Neural progenitor cell (in vitro differentiated cells): ENCODE results near the gene ARSD. TPM values are rescaled to one million over a fixed set of nuclear protein-coding genes. Genes with fewer than 3 reads are reported as not detected.

Source experiments
- DNase-seq: peaks from one replicate; pipeline ENCODE4 v3.0.0-alpha.2; 2016; ENCODE audit warnings: low spot score
- H2AFZ ChIP-seq: fragments of 200-600 bp; sonication (generic); replicated peaks from 2 replicates; pipeline ENCODE4 v1.6.1; 2016; ENCODE audit warnings: antibody characterized with exemption
- H3F3A ChIP-seq: fragments of 200-600 bp; sonication (generic); 2 replicates; pipeline ENCODE4 v1.6.1; 2016; ENCODE audit warnings: antibody characterized with exemption, low read depth
- H3K27ac ChIP-seq: fragments of 200-600 bp; sonication (generic); 2 replicates; pipeline ENCODE4 v1.5.1; 2016; ENCODE audit warnings: mild to moderate bottlenecking
- H3K27me3 ChIP-seq: fragments of 200-600 bp; sonication (generic); 2 replicates; pipeline ENCODE4 v1.6.1; 2016; ENCODE audit warnings: mild to moderate bottlenecking, moderate library complexity
- H3K36me3 ChIP-seq: fragments of 200-600 bp; sonication (generic); 2 replicates; pipeline ENCODE4 v1.5.1; 2016
- H3K4me1 ChIP-seq: fragments of 200-600 bp; sonication (generic); 2 replicates; pipeline ENCODE4 v1.6.1; 2016; ENCODE audit warnings: mixed run types
- H3K4me2 ChIP-seq: fragments of 200-600 bp; sonication (generic); 2 replicates; pipeline ENCODE4 v1.6.1; 2016
- H3K4me3 ChIP-seq: fragments of 200-600 bp; sonication (generic); 2 replicates; pipeline ENCODE4 v1.5.1; 2016
- H3K79me2 ChIP-seq: fragments of 200-600 bp; sonication (generic); 2 replicates; pipeline ENCODE4 v1.6.1; 2016; ENCODE audit warnings: low read depth
- H3K9ac ChIP-seq: fragments of 200-600 bp; sonication (generic); 2 replicates; pipeline ENCODE4 v1.6.1; 2016
- H3K9me3 ChIP-seq: fragments of 200-600 bp; sonication (generic); 2 replicates; pipeline ENCODE4 v1.5.1; 2016; ENCODE audit warnings: low read depth
- H4K20me1 ChIP-seq: fragments of 200-600 bp; sonication (generic); 2 replicates; pipeline ENCODE4 v1.6.1; 2016; ENCODE audit warnings: low read depth
- H3K27ac Mint-ChIP-seq: 3 replicates; pipeline ENCODE4 v1.8.0; 2021; ENCODE audit warnings: mixed read lengths
- H3K27me3 Mint-ChIP-seq: 2 replicates; pipeline ENCODE4 v1.8.0; 2022; ENCODE audit warnings: low read depth, mild to moderate bottlenecking, inconsistent platforms, moderate library complexity, mixed read lengths; ENCODE audit not compliant: insufficient read depth
- H3K36me3 Mint-ChIP-seq: 3 replicates; pipeline ENCODE4 v1.8.0; 2021; ENCODE audit warnings: mixed read lengths
- H3K4me1 Mint-ChIP-seq: 3 replicates; pipeline ENCODE4 v1.8.0; 2021; ENCODE audit warnings: mixed read lengths
- H3K4me3 Mint-ChIP-seq: 3 replicates; pipeline ENCODE4 v1.8.0; 2021; ENCODE audit warnings: mild to moderate bottlenecking, moderate library complexity, mixed read lengths
- H3K9me3 Mint-ChIP-seq: 3 replicates; pipeline ENCODE4 v1.8.0; 2020; ENCODE audit warnings: mixed read lengths
- CTCF ChIP-seq: fragments of 200-600 bp; sonication (generic); IDR thresholded peaks from 2 replicates; pipeline ENCODE4 v1.5.1; 2017; ENCODE audit warnings: antibody characterized with exemption, mild to moderate bottlenecking
- EZH2 ChIP-seq: fragments of 200-600 bp; sonication (generic); IDR thresholded peaks from 2 replicates; pipeline ENCODE4 v1.6.1; 2017; ENCODE audit warnings: antibody characterized with exemption, mild to moderate bottlenecking, moderate library complexity
- EZH2phosphoT487 ChIP-seq: fragments of 200-600 bp; sonication (generic); IDR thresholded peaks from 2 replicates; pipeline ENCODE4 v1.6.1; 2017; ENCODE audit warnings: antibody characterized with exemption
- total RNA-seq: library from RNA; depleted of rRNA; stranded (reverse); fragments of >200 nt; gene quantifications from 2 replicates; pipeline ENCODE4 v1.2.3, GENCODE V29; 2015; ENCODE audit warnings: low replicate concordance

Gene ARSD
- total RNA-seq, 1 donor from 2014 or later: 4.3 TPM

- Mint-ChIP-seq H3K4me1 (peaks cover 37% of the 10 kb centered on the region), H3K4me3 (no peak overlapping the region), H3K27ac (peak overlapping the region; percentile 92), H3K27me3 (peaks cover 5% of the 10 kb centered on the region), H3K9me3 (peaks cover 8% of the 10 kb centered on the region), H3K36me3 (peaks cover 11% of the 10 kb centered on the region)
- Histone ChIP-seq H2AFZ (peak overlapping the region; percentile 48), H3K9ac (no peak overlapping the region), H3K27ac (no peak overlapping the region), H3K36me3 (no peaks in the 10 kb centered on the region), H3K9me3 (no peaks in the 10 kb centered on the region), H4K20me1 (no peaks in the 10 kb centered on the region), H3F3A (peaks cover 50% of the 10 kb centered on the region), H3K4me1 (peaks cover 35% of the 10 kb centered on the region), H3K27me3 (no peaks in the 10 kb centered on the region), H3K4me3 (no peak overlapping the region), H3K4me2 (peak overlapping the region; percentile 56), H3K79me2 (no peaks in the 10 kb centered on the region)
- TF ChIP-seq CTCF (no peak), EZH2phosphoT487 (no peak), EZH2 (no peak)
- peak; percentile 26 for DNase-seq
Measured at GRCh38 chrX:2962381-2962780, 33.2 kb upstream of the ARSD start.

- Histone ChIP-seq H3K4me1 (peaks cover 35% of the 10 kb centered on the region), H3K36me3 (no peaks in the 10 kb centered on the region), H4K20me1 (no peaks in the 10 kb centered on the region), H3K79me2 (no peaks in the 10 kb centered on the region), H3K9ac (no peak overlapping the region), H3K9me3 (no peaks in the 10 kb centered on the region), H3K4me2 (no peak overlapping the region), H3F3A (peaks cover 42% of the 10 kb centered on the region), H3K4me3 (no peak overlapping the region), H3K27me3 (no peaks in the 10 kb centered on the region), H2AFZ (peak overlapping the region; percentile 18), H3K27ac (no peak overlapping the region)
- no peak overlapping the region for H3K4me3 Mint-ChIP-seq
- DNase-seq: no peak
- H3K4me1 Mint-ChIP-seq: peaks cover 34% of the 10 kb centered on the region
- peaks cover 8% of the 10 kb centered on the region for H3K9me3 Mint-ChIP-seq
- H3K27me3 Mint-ChIP-seq: peaks cover 7% of the 10 kb centered on the region
- H3K36me3 Mint-ChIP-seq: peaks cover 11% of the 10 kb centered on the region
- TF ChIP-seq EZH2phosphoT487 (no peak), EZH2 (no peak), CTCF (no peak)
- H3K27ac Mint-ChIP-seq: no peak overlapping the region
Measured at GRCh38 chrX:2960861-2961515, 31.8 kb upstream of the ARSD start.

DNA sequence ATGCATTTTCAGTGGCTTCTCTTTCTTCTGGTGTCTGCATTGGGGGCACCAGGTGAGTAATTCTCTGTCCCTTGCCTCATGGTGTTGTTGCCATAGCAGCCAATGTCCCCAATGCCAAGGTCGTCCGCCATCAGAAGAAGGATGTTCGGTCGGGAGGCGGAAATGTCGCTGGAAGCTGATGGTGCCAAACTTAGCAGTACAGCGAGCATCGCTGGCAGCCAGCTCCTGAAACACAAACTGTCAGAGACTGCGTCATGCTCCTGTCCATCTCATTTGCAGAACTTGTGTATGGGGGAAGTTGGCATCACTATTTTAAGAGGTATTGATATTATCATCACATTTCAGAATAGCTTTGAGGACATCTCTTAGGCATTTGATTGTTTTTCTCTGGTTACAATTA, 29.1 kb upstream of the ARSD start:
- Histone ChIP-seq H3K9ac (no peak overlapping the region), H3K36me3 (no peaks in the 10 kb centered on the region), H2AFZ (no peak overlapping the region), H4K20me1 (no peaks in the 10 kb centered on the region), H3F3A (peaks cover 23% of the 10 kb centered on the region), H3K27me3 (no peaks in the 10 kb centered on the region), H3K27ac (no peak overlapping the region), H3K4me1 (peaks cover 22% of the 10 kb centered on the region), H3K4me2 (no peak overlapping the region), H3K9me3 (no peaks in the 10 kb centered on the region), H3K4me3 (no peak overlapping the region), H3K79me2 (no peaks in the 10 kb centered on the region)
- Mint-ChIP-seq H3K36me3 (peaks cover 13% of the 10 kb centered on the region), H3K9me3 (peaks cover 8% of the 10 kb centered on the region), H3K4me3 (no peak overlapping the region), H3K27ac (no peak overlapping the region), H3K4me1 (peaks cover 24% of the 10 kb centered on the region), H3K27me3 (peaks cover 11% of the 10 kb centered on the region)
- no peak for TF ChIP-seq EZH2phosphoT487
- no peak for TF ChIP-seq CTCF
- TF ChIP-seq EZH2: no peak
- DNase-seq: no peak
